GM12874 (cell line): ENCODE data around the gene IP6K1.

Experiments
- TF ChIP-seq, protein P1 (sequence below): IDR thresholded peaks from 2 replicates; pipeline ENCODE4 v1.5.1; 2011; ENCODE audit warnings: low read depth, mild to moderate bottlenecking, control low read depth, low read length, moderate library complexity; ENCODE audit not compliant: insufficient read depth

Gene IP6K1

DNA sequence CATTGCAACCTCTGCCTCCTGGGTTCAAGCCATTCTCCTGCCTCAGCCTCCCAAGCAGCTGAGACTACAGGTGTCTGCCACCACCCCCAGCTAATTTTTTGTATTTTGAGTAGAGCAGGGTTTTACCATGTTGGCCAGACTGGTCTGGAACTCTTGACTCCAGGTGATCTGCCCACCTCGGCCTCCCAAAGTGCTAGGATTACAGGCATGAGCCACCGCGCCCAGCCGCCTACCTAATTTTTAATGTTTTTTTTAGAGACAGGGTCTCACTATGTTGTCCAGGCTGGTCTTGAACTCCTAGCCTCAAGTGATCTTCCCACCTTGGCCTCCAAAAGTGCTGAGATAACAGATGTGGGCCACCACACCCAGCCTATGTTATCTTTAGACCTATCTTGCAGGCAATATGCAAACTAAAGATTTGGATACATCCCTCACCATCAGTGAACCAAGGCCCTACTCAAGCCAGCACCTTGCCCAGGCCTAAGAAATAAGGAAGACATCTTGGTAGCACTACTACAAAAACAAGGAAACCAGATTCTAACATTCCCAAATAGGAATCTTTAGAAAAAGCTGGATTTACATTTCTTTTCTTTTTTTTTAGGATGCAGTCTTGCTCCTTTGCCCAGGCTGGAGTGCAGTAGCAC lies 56.3 kb downstream of the IP6K1 start:
- TF ChIP-seq, protein P1, sequence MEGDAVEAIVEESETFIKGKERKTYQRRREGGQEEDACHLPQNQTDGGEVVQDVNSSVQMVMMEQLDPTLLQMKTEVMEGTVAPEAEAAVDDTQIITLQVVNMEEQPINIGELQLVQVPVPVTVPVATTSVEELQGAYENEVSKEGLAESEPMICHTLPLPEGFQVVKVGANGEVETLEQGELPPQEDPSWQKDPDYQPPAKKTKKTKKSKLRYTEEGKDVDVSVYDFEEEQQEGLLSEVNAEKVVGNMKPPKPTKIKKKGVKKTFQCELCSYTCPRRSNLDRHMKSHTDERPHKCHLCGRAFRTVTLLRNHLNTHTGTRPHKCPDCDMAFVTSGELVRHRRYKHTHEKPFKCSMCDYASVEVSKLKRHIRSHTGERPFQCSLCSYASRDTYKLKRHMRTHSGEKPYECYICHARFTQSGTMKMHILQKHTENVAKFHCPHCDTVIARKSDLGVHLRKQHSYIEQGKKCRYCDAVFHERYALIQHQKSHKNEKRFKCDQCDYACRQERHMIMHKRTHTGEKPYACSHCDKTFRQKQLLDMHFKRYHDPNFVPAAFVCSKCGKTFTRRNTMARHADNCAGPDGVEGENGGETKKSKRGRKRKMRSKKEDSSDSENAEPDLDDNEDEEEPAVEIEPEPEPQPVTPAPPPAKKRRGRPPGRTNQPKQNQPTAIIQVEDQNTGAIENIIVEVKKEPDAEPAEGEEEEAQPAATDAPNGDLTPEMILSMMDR, result no peak

DNA sequence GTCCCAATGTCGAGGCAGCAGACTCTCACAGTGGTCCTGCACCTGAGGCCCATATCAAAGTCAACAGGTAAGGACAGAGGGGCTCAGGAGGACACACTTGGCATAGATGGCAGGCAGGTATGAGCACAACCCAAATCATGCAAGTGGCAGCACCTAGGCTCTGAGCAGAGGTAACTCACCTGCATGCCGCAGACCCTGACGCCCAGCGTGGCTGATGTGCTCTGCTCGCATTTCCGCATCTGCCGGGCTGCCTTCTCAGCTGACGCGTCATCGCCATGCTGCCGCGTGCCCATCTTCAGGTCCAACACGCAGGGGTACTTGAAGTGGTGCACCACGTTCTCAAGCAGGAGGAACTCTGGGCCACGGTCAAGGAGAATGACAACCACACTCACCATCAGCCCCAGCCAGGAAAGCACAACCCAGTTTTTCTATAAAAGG lies 58.4 kb downstream of the IP6K1 start:
- TF ChIP-seq, protein P1, result no peak

DNA sequence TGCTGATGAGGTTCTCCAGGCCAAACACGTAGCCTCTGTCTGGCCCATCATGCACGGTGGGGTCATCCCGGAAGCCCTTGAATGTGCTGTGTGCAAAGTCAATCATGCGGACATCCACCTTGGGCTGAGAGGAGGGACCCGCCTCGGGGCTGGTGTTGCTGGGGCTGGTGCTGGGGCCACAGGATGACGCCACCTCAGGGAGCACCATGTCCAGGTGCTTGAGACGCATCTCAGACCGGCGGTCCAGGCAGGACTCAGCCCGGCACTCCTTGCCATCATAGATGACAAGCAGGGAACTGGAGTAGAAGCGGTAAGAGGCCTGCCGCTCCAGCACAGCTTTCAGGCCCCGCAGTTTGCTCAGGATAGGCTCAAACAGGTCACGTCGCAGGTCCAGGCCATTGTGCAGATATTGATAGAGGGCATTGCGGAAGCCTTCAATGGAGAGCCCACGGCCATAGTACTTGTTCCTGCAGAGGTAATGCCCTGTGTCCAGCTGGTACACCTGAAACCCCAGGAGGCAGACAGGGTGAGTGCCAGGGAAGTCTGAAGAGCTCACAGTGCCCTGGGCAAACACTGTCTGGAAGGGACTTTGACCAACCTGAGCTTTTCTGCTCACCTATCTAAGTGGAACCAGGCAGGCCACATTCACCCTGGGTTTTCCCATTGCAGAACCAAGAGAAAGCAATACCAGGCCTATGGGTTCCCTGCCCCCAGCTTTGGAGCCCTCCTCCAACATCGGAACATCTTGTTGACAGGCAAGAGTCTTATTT lies 59.0 kb downstream of the IP6K1 start:
- TF ChIP-seq, protein P1, result no peak

DNA sequence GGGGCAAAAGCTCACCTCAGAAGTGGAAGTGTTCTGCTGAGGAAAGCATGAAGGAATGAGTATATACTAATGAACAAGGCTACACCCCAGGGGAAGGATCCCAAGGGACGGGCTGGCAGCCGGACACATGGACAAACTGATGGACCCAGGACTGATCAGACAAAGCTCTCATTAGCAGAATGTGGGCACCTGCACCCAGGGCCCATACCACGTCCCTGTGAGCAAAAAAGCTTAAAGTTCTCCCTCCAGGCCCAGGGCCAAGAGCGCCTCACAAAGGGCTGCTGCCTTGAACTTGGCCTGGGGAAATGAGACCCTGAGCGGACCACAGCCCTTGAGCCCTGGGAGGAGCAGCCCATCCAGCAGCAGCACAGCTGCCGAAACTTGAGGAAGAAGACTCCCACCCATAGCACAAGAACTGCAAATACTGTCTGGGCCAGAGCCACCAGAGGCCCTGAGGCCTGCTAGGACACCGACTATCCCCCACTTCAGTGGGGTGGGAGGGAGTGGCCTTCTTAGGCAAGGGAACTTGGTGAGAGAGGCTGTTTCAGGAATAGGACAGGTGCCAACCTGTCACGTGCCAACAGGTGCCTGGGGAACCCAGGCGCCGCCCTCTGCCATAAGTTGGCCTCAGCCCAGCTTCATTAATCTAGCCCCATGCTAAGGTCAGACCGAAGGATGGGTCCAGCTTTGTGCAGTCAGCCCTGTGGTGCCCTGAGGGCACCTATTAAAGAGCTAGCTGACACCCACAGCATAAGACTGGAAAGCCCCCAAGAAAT lies 60.2 kb downstream of the IP6K1 start:
- TF ChIP-seq, protein P1, result no peak

DNA sequence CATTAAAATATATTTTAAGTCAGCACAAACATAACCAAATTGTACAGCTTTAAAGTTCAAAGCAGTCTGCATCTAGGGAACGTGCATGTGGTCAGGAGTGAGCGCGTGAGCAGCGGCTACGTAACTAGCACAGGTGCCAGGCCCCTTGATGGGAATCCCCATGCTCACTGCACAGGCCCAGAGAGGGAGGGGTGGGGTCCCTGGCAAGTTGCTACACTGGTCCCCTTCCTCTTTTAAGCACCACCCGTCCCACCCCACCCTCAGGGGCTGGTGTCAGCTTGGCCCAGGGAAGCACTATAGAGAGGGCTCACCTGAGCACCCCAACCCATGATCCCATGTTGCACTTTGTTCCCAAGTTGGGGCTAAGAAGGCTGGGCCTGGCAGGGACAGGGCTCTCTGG lies 61.8 kb downstream of the IP6K1 start:
- TF ChIP-seq, protein P1, result no peak

DNA sequence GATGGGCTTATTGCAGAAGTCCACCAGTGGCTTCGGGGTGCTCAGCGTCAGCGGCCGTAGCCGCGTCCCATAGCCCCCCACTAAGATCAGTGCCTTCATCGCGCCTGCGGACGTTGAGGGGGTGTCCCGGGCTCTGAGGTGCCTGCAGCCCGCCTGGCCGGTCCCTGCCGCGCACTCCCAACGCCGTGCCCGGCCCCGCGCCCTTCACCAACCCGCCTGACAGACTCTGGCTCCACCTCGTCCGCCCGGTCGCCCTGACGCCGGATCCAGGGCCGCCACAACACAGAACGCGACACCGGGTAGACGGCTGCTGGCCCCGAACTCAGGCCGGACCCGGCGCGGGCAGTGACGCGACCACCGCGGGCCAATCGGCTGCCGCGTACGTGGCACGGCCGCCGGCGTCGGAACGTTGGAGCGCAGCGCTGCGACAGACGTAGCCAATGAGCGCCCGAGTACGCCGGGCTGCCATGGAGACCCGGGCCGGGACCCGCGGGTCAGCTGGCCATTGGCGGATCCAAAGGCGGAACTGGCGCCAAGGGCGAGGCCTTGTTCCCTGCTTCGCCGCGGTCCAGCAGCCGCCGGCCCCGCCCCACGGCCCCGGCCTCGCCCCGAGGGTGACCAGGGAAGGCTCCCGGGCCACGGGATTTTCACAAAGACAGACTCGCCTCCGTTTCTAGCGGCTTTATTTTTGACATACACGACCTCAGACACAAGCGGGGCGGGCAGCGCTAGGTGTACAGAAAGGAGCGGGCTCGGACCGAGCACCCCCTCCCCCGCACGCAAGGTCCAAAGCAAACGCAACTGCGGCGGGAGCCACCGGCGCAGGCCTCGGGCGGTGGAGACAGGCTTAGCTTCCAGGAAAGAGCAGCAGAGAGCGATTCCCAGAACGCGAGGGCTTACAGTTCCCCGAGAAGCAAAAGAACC lies 62.5 kb downstream of the IP6K1 start, which contains the start of gene GMPPB:
Gene GMPPB (minus strand): TSS at position 324 of the 924 bp plus-strand sequence. CDS start 225 bp downstream, at position 99.
- TF ChIP-seq, protein P1, result no peak

DNA sequence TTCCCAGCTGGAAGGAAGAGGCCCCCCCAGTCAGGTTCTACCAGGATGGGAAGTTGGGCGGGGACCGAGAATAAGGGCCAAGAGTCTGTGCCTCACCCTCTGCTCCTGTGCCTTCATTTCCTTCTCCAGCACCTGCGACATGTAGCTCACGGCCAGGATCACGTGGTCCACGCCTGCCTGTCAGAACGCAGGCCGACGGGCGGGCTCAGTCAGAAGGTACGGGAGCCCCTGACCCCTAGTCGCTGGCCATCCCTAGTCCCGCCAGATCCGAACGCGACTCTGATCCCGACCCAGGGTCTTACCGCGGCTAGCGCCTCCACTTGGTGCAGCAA lies 63.1 kb downstream of the IP6K1 start:
- TF ChIP-seq, protein P1, result no peak
